Endometrial microvascular endothelial cells (primary cell): ENCODE results near the gene MAP3K14. TPM values are rescaled to one million over a fixed set of nuclear protein-coding genes. Genes with fewer than 3 reads are reported as not detected.

Experiments
- in situ Hi-C: cut with HindIII; loops from 2 replicates; pipeline ENCODE4 v1.10.0; 2017; ENCODE audit warnings: low sequenced_read_pairs, low pct_unique_long_range_greater_than_20kb; ENCODE audit errors: inconsistent ontology term
- total RNA-seq: library from RNA; depleted of rRNA; stranded (reverse); fragments of >200 nt; gene quantifications from one replicate; pipeline ENCODE4 v1.2.3, GENCODE V29; 2015; ENCODE audit errors: inconsistent ontology term

The MAP3K14 gene
- total RNA-seq, 1 donor from 2014 or later: 5.8 TPM

- in situ Hi-C loops: no loop called here
Observed at GRCh38 chr17:45230787-45231480, 85.9 kb downstream of the MAP3K14 start.

GRCh38 chr17:45230410-45230786 is 86.4 kb downstream of the MAP3K14 start:
- in situ Hi-C loops: no loop called here

- in situ Hi-C loops: no loop called here
Observed at GRCh38 chr17:45229681-45230409, 87.0 kb downstream of the MAP3K14 start.

GRCh38 chr17:45228763-45229539 is 87.9 kb downstream of the MAP3K14 start:
- in situ Hi-C loops: no loop called here

GRCh38 chr17:45227926-45228762 is 88.7 kb downstream of the MAP3K14 start:
- in situ Hi-C loops: no loop called here

- in situ Hi-C loops: no loop called here
Observed at GRCh38 chr17:45227101-45227925, 89.5 kb downstream of the MAP3K14 start.

GRCh38 chr17:45226576-45226975 is 90.2 kb downstream of the MAP3K14 start:
- in situ Hi-C loops: no loop called here

GRCh38 chr17:45225964-45226530 is 90.8 kb downstream of the MAP3K14 start:
- in situ Hi-C loops: no loop called here

- in situ Hi-C loops: no loop called here
Observed at GRCh38 chr17:45225051-45225700, 91.6 kb downstream of the MAP3K14 start.

GRCh38 chr17:45224671-45225050 is 92.2 kb downstream of the MAP3K14 start:
- in situ Hi-C loops: no loop called here

GRCh38 chr17:45223539-45224528 is 93.0 kb downstream of the MAP3K14 start:
- in situ Hi-C loops: no loop called here

- in situ Hi-C loops: no loop called here
Observed at GRCh38 chr17:45222996-45223538, 93.8 kb downstream of the MAP3K14 start.

- in situ Hi-C loops: no loop called here
Observed at GRCh38 chr17:45222289-45222995, 94.4 kb downstream of the MAP3K14 start.

GRCh38 chr17:45222014-45222288 is 94.9 kb downstream of the MAP3K14 start:
- in situ Hi-C loops: no loop called here

- in situ Hi-C loops: no loop called here
Observed at GRCh38 chr17:45221081-45222013, 95.5 kb downstream of the MAP3K14 start, which contains the start of gene FMNL1. Gene FMNL1 (plus strand): TSS chr17:45221885. CDS start chr17:45222125, 240 bp downstream.
